Measurements from ENCODE around the gene EPRS1. TPM values are rescaled to one million over a fixed set of nuclear protein-coding genes. Genes with fewer than 3 reads are reported as not detected.

The EPRS1 gene
- total and polyA plus RNA-seq, 10 donors, result 34.6 to 72.2 (median 58.3) TPM

- Histone ChIP-seq H3K27me3 (replicated peaks in 1 of 7) (no peaks in the 10 kb centered on the region), H3K36me3 (peaks cover 0 to 93% (median 41%) of the 10 kb centered on the region in 6 donors), H3K27ac (no peak overlapping the region), H3K9me3 (no peaks in the 10 kb centered on the region), H3K4me3 (no peak overlapping the region), H3K4me1 (peaks cover 0 to 13% (median 1%) of the 10 kb centered on the region in 6 donors)
- DNase-seq, result no peak
- intact Hi-C loops (cut with DNase I; ENCODE audit: low total_unique reads), result no loop called here
- WGBS, 5 donors, result 63 to 87% (median 85%) methylated on average over 3 of the region's 3 CpGs
- TF ChIP-seq POLR2AphosphoS5 (IDR thresholded peaks at IDR 0.05) (no peak), CTCF (IDR thresholded peaks at IDR 0.05 in 8 of 11, conservative IDR thresholded peaks at IDR 0.05 in 3 of 11) (no peak), POLR2A (IDR thresholded peaks at IDR 0.05) (no peak)
These were observed 13.4 kb downstream of the EPRS1 start for GRCh38 chr1:220032911-220033310.

- TF ChIP-seq POLR2AphosphoS5 (IDR thresholded peaks at IDR 0.05) (no peak), CTCF (IDR thresholded peaks at IDR 0.05 in 8 of 11, conservative IDR thresholded peaks at IDR 0.05 in 3 of 11) (no peak), POLR2A (IDR thresholded peaks at IDR 0.05) (no peak)
- no peak overlapping the region for H3K27ac ChIP-seq
- no peak overlapping the region for H3K4me3 ChIP-seq
- H3K9me3 ChIP-seq, result no peaks in the 10 kb centered on the region
- no peaks in the 10 kb centered on the region for H3K4me1 ChIP-seq
- 74 to 86% (median 77%) methylated on average over 2 of the region's 2 CpGs for WGBS, 5 donors
- peaks cover 0 to 100% (median 44%) of the 10 kb centered on the region in 6 donors for H3K36me3 ChIP-seq
- intact Hi-C loops (cut with DNase I; ENCODE audit: low total_unique reads), result no loop called here
- DNase-seq, result no peak
- H3K27me3 ChIP-seq (replicated peaks in 1 of 7), result no peaks in the 10 kb centered on the region
These were observed 15.0 kb downstream of the EPRS1 start for GRCh38 chr1:220031287-220031686.

- WGBS, 5 donors, result 82 to 99% (median 93%) methylated on average over 4 of the region's 4 CpGs
- DNase-seq, result no peak
- Histone ChIP-seq H3K9me3 (no peaks in the 10 kb centered on the region), H3K4me3 (no peak overlapping the region), H3K27ac (no peak overlapping the region), H3K4me1 (no peaks in the 10 kb centered on the region), H3K27me3 (replicated peaks in 1 of 7) (no peaks in the 10 kb centered on the region), H3K36me3 (peaks cover 0 to 100% (median 62%) of the 10 kb centered on the region in 6 donors)
- TF ChIP-seq POLR2A (IDR thresholded peaks at IDR 0.05) (no peak), CTCF (IDR thresholded peaks at IDR 0.05 in 8 of 11, conservative IDR thresholded peaks at IDR 0.05 in 3 of 11) (no peak), POLR2AphosphoS5 (IDR thresholded peaks at IDR 0.05) (no peak)
- intact Hi-C loops (cut with DNase I; ENCODE audit: low total_unique reads), result no loop called here
These were observed 17.9 kb downstream of the EPRS1 start for GRCh38 chr1:220028346-220028895.

- TF ChIP-seq POLR2A (IDR thresholded peaks at IDR 0.05) (no peak), POLR2AphosphoS5 (IDR thresholded peaks at IDR 0.05) (no peak), CTCF (IDR thresholded peaks at IDR 0.05 in 8 of 11, conservative IDR thresholded peaks at IDR 0.05 in 3 of 11) (no peak)
- peaks cover 0 to 5% (median 2%) of the 10 kb centered on the region in 6 donors for H3K4me1 ChIP-seq
- H3K27me3 ChIP-seq (replicated peaks in 1 of 7), result no peaks in the 10 kb centered on the region
- intact Hi-C loops (cut with DNase I; ENCODE audit: low total_unique reads), result no loop called here
- no peaks in the 10 kb centered on the region for H3K9me3 ChIP-seq
- H3K4me3 ChIP-seq, result no peak overlapping the region
- no peak for DNase-seq
- H3K36me3 ChIP-seq, result peaks cover 0 to 100% (median 71%) of the 10 kb centered on the region in 6 donors
- H3K27ac ChIP-seq, result no peak overlapping the region
These were observed 27.2 kb downstream of the EPRS1 start for GRCh38 chr1:220019071-220019470.

Data from spleen (tissue), 11 donors.